Measurements from ENCODE around the gene PTPA. TPM values are rescaled to one million over a fixed set of nuclear protein-coding genes. Genes with fewer than 3 reads are reported as not detected.

The PTPA gene
- total RNA-seq, 1 donor from 2014 or later: 162 TPM

DNA sequence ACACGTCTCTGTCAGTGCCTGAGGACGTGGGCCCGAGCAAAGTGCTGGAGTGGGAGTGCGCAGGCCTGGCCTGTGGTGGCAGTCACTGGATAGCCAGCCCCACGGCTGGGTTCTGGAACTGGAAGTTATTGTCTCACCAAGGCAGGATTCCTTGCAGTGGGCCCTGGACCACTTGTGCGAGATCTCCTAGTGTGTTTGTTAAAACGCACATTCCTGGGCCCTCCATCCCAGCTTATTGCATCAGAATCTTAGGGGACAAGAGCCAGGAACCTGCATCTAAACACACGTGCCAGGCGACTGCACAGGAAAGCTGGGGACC, 26.9 kb downstream of the PTPA start:
- peak overlapping the region; percentile 71 for H3K4me3 ChIP-seq
- no peaks in the 10 kb centered on the region for H3K9me3 ChIP-seq (replicated peaks)
- H3K36me3 ChIP-seq: peaks cover 53% of the 10 kb centered on the region

DNA sequence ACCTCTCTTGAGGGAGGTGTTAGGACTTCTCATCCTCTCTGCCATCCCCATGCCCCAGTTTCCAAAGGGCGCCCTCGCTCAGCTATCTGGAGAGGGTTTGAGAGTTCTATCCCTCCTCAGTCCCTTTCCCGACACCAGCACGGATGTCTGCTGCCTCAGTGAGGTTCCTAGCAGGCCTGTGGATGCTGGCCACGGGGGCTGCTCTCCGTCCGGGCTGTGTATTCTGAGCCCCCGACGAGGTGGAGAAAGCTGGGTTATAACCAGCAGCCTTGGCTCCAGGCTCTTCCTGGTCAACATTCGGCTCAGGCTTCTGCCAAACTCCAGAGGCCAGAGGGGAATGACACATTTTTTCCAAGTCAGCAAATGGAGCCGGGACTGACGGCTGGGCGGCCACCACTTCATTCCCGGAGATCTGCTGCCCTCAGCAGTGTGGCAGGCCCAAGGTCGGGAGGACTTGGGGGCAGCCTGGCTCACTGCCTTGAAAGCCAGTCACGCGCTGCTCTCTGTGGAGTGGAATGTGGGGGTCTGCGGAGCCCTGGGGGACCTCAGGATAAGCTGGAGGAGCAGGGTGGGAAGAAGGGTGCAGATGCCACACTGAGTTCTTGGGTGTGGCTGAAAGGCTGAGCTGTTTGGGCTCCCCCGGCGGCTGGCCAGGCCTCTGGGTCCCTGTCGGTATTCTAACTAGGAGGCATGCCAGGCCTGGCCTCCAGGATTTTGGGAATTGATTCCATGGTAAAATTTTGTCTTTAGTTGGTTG, 27.4 kb downstream of the PTPA start:
- Histone ChIP-seq H3K27ac (replicated peaks) (peak overlapping the region; percentile 100), H3K36me3 (peaks cover 49% of the 10 kb centered on the region), H3K9me3 (replicated peaks) (no peaks in the 10 kb centered on the region), H3K27me3 (ENCODE audit: low read depth) (no peaks in the 10 kb centered on the region), H3K4me3 (peak overlapping the region; percentile 71), H3K4me1 (peaks cover 64% of the 10 kb centered on the region)
- intact Hi-C loops (cut with micrococcal nuclease): loop anchor here (5.0 to 10.0 kb wide), 2 partner anchors 474 to 646 kb away; no protein-coding TSS in a partner anchor
- peak; percentile 61 for DNase-seq
- TF ChIP-seq, protein P1, sequence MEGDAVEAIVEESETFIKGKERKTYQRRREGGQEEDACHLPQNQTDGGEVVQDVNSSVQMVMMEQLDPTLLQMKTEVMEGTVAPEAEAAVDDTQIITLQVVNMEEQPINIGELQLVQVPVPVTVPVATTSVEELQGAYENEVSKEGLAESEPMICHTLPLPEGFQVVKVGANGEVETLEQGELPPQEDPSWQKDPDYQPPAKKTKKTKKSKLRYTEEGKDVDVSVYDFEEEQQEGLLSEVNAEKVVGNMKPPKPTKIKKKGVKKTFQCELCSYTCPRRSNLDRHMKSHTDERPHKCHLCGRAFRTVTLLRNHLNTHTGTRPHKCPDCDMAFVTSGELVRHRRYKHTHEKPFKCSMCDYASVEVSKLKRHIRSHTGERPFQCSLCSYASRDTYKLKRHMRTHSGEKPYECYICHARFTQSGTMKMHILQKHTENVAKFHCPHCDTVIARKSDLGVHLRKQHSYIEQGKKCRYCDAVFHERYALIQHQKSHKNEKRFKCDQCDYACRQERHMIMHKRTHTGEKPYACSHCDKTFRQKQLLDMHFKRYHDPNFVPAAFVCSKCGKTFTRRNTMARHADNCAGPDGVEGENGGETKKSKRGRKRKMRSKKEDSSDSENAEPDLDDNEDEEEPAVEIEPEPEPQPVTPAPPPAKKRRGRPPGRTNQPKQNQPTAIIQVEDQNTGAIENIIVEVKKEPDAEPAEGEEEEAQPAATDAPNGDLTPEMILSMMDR (IDR thresholded peaks at IDR 0.05; ENCODE audit: borderline replicate concordance): no peak

More for the DNA sequence above, 26.9 kb downstream of the PTPA start:
- DNase-seq: no peak
- intact Hi-C loops (cut with micrococcal nuclease): loop anchor here (5.0 to 10.0 kb wide), 2 partner anchors 474 to 647 kb away; no protein-coding TSS in a partner anchor
- peaks cover 59% of the 10 kb centered on the region for H3K4me1 ChIP-seq
- H3K27ac ChIP-seq (replicated peaks): peak overlapping the region; percentile 100
- TF ChIP-seq, protein P1 (IDR thresholded peaks at IDR 0.05; ENCODE audit: borderline replicate concordance): no peak
- H3K27me3 ChIP-seq (ENCODE audit: low read depth): no peaks in the 10 kb centered on the region

DNA sequence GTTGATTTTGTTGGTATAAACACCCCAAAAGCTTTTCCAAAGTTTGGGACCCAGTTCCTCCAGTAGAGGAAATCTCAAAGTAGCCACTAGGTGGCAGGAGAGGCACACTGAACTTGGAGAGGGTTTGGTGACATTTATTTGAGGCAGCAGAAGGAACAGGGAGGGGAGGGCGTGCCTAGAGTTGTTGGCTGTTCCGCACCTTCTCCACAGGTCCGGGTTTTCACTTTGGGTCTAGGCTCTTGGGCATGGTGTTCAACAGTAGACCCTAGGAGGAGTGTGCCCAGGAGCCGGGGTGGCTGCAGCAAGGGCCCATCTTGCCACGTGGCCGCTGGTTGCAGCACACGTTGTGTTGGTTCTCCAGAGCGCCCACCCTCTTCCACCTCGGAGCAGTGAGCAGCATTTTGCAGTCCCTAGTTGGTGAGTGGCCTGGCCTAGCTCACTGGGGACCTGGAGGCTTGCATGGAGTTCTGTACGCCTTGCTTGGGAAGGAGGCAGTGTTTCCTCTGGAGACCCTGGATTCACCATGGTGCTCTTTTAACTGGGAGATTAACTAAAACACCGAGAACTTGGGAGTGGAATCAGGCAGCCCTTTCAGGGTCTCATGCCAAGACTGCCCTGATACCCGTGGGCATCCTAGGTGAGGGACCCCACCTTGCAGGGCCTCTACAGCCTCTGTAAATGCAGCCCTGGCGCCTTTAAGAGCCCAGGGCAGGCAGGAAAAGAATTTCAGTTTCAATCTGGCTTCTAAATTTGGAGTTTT, 28.2 kb downstream of the PTPA start:
- H3K4me3 ChIP-seq: peak overlapping the region; percentile 71
- no peaks in the 10 kb centered on the region for H3K9me3 ChIP-seq (replicated peaks)
- peaks cover 47% of the 10 kb centered on the region for H3K36me3 ChIP-seq
- TF ChIP-seq, protein P1 (IDR thresholded peaks at IDR 0.05; ENCODE audit: borderline replicate concordance): peak; percentile 97
- intact Hi-C loops (cut with micrococcal nuclease): loop anchor here (5.0 to 10.0 kb wide), 2 partner anchors 473 to 645 kb away; no protein-coding TSS in a partner anchor
- H3K27me3 ChIP-seq (ENCODE audit: low read depth): no peaks in the 10 kb centered on the region
- peaks cover 72% of the 10 kb centered on the region for H3K4me1 ChIP-seq
- DNase-seq: peak; percentile 69
- H3K27ac ChIP-seq (replicated peaks): peak overlapping the region; percentile 100

DNA sequence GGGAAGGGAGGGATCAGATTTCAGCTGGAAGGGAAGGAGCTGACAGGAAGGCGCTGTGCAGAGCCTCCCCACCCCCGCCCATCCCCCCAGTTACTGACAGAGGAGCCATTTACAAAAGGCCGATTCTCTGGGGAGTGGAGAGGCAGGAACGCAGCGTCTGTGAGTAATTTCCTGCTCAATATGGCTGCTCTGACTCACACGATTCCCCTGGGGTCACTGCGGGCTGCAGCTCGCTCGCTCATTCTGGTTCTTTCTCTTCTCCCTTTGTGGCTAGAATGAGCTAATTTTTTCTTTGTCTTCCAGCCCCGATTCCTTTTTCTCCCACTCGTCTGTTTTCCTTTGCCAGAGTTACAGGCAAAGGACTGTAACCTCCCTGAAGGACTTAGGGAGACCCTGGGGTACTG, 28.8 kb downstream of the PTPA start:
- intact Hi-C loops (cut with micrococcal nuclease): loop anchor here (5.0 to 10.0 kb wide), 2 partner anchors 472 to 645 kb away; no protein-coding TSS in a partner anchor
- peak overlapping the region; percentile 71 for H3K4me3 ChIP-seq
- DNase-seq: peak; percentile 95
- TF ChIP-seq, protein P1 (IDR thresholded peaks at IDR 0.05; ENCODE audit: borderline replicate concordance): no peak
- H3K27me3 ChIP-seq (ENCODE audit: low read depth): no peaks in the 10 kb centered on the region
- no peaks in the 10 kb centered on the region for H3K9me3 ChIP-seq (replicated peaks)
- peaks cover 78% of the 10 kb centered on the region for H3K4me1 ChIP-seq
- peak overlapping the region; percentile 100 for H3K27ac ChIP-seq (replicated peaks)
- H3K36me3 ChIP-seq: peaks cover 41% of the 10 kb centered on the region

DNA sequence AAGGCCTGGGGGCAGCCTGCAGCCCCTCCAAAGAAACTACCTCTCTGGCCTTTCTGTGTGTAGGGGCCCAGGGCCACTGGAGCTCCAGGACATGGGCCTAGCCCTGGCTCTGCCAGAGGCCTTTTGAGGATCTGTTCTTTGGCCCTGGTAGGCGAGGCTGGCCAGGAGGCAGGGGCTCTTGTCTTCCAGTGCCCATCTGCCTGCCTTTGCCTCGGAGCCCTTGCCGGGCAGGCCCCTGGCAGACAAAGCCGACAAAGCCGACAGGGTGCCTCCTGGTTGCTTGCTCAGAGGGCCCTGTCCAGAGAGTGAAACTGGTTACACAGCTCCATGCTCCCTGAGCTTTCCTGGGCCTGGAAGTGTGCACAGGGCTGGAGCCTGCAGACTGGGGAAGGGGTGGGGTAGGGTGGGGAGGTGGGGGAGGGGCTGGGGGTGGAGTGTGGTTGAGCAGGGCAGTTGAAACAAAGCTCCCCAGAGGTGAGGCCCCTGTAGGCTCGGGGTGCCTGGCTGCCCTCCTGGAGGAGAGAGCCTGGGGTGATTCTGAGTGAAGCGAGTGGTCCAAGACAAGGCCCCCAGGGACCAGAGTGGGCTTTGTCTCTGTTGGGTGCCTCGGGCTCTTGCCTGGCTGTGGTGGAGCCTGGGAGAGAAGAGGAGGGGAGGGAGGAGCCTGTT, 29.3 kb downstream of the PTPA start:
- H3K27me3 ChIP-seq (ENCODE audit: low read depth): no peaks in the 10 kb centered on the region
- H3K36me3 ChIP-seq: peaks cover 37% of the 10 kb centered on the region
- H3K27ac ChIP-seq (replicated peaks): peak overlapping the region; percentile 100
- H3K9me3 ChIP-seq (replicated peaks): no peaks in the 10 kb centered on the region
- peaks cover 83% of the 10 kb centered on the region for H3K4me1 ChIP-seq
- TF ChIP-seq, protein P1 (IDR thresholded peaks at IDR 0.05; ENCODE audit: borderline replicate concordance): no peak
- intact Hi-C loops (cut with micrococcal nuclease): no loop called here
- H3K4me3 ChIP-seq: peak overlapping the region; percentile 71
- DNase-seq: peak; percentile 52
